ENCODE data around the gene EPHA7. TPM values are rescaled to one million over a fixed set of nuclear protein-coding genes. Genes with fewer than 3 reads are reported as not detected.

Gene EPHA7
- total RNA-seq, 1 experiment from 2014 or later = 9.5 TPM

DNA sequence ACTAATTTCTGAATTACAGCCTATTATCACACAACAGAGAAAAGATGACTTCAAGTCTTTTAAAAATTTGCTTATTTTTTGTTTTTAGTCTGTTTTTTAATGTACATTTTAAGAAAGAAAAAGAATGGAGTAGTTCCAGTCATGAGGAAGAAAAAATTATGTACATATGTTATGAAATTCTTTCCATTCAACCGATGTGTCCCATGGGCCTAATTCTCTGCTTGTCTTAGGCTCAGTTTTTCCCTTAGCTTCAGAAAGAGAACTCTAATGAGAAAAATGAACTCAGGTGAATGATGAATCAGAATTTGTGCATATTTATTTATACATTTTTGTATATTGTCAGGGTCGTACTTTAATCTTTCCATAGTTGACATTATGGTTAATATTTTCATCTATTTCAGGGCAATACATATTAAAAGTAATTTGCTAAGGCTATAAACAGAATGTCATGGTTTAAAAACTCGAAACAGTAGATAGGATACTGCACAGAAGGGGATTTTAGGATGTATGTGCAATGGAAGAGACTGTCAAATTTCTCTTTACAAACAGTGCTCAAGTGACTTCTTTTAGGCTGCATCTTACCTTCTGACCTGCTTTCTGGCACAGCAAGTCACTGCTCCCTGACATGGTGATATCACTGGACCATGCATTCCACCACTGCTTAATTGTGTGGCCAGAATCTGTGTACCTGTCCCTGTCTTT lies 153.1 kb downstream of the EPHA7 start:
- H3K4me3 Mint-ChIP-seq = no peak overlapping the region

More for the DNA sequence above, 153.1 kb downstream of the EPHA7 start:
- WGBS (ENCODE audit: extremely low coverage, insufficient read length, low lambda C conversion rate) = no CpG with 5 or more reads among the region's 3 CpGs
- no peak overlapping the region for H4K91ac ChIP-seq (ENCODE audit: insufficient read length, low read depth, low read length)
- no peaks in the 10 kb centered on the region for H3K27me3 ChIP-seq (ENCODE audit: insufficient read depth, low read length)
- H3K18ac ChIP-seq (ENCODE audit: insufficient read length, low read depth, low read length) = no peak overlapping the region
- no peak overlapping the region for H3K4ac ChIP-seq (ENCODE audit: low read depth, low read length)
- TF ChIP-seq, protein P1, sequence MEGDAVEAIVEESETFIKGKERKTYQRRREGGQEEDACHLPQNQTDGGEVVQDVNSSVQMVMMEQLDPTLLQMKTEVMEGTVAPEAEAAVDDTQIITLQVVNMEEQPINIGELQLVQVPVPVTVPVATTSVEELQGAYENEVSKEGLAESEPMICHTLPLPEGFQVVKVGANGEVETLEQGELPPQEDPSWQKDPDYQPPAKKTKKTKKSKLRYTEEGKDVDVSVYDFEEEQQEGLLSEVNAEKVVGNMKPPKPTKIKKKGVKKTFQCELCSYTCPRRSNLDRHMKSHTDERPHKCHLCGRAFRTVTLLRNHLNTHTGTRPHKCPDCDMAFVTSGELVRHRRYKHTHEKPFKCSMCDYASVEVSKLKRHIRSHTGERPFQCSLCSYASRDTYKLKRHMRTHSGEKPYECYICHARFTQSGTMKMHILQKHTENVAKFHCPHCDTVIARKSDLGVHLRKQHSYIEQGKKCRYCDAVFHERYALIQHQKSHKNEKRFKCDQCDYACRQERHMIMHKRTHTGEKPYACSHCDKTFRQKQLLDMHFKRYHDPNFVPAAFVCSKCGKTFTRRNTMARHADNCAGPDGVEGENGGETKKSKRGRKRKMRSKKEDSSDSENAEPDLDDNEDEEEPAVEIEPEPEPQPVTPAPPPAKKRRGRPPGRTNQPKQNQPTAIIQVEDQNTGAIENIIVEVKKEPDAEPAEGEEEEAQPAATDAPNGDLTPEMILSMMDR (conservative IDR thresholded peaks at IDR 0.05) = no peak
- Mint-ChIP-seq H3K9me3 (no peaks in the 10 kb centered on the region), H3K27me3 (ENCODE audit: low read depth) (no peaks in the 10 kb centered on the region), H3K27ac (no peak overlapping the region), H3K36me3 (ENCODE audit: insufficient read depth in 1 of 3, low read depth in 3 of 3) (no peaks in the 10 kb centered on the region), H3K4me1 (no peaks in the 10 kb centered on the region)
- H3K27ac ChIP-seq (ENCODE audit: insufficient read length, low read depth, low read length) = no peak overlapping the region
- no peak overlapping the region for H2AFZ ChIP-seq (ENCODE audit: low read length)
- no peak for DNase-seq
- no peaks in the 10 kb centered on the region for H4K20me1 ChIP-seq (ENCODE audit: control insufficient read depth, insufficient read depth, insufficient read length)
- H3K23me2 ChIP-seq (ENCODE audit: insufficient read length, low read depth, low read length, poor library complexity, severe bottlenecking) = no peaks in the 10 kb centered on the region
- no peak overlapping the region for H3K4me2 ChIP-seq (ENCODE audit: insufficient read depth, insufficient read length, low read length)
- H4K5ac ChIP-seq (ENCODE audit: insufficient read length, low read depth, low read length) = no peak overlapping the region
- H3K9ac ChIP-seq (ENCODE audit: extremely low read depth, insufficient read length, low read length) = no peak overlapping the region
- no peak overlapping the region for H3T11ph ChIP-seq (ENCODE audit: low read length)
- H3K56ac ChIP-seq (ENCODE audit: insufficient read length, low read depth, low read length) = no peak overlapping the region
- no peak overlapping the region for H2BK120ac ChIP-seq (ENCODE audit: low read depth, low read length, poor library complexity, severe bottlenecking)
- H2BK5ac ChIP-seq (ENCODE audit: insufficient read length, low read length) = no peak overlapping the region
- H2BK20ac ChIP-seq (ENCODE audit: low read depth, low read length, poor library complexity, severe bottlenecking) = no peak overlapping the region
- no peak overlapping the region for H3K23ac ChIP-seq (ENCODE audit: insufficient read length, low read depth, low read length)
- H2AK5ac ChIP-seq (ENCODE audit: insufficient read length, low read length) = no peak overlapping the region
- H3K79me1 ChIP-seq (ENCODE audit: insufficient read depth, low read depth, low read length, poor library complexity, severe bottlenecking) = no peaks in the 10 kb centered on the region
- no peaks in the 10 kb centered on the region for H3K79me2 ChIP-seq (ENCODE audit: insufficient read depth, low read length)
- H4K8ac ChIP-seq (replicated peaks; ENCODE audit: insufficient read length, low read depth, low read length) = no peak overlapping the region
- H3K9me3 ChIP-seq (ENCODE audit: control insufficient read depth, low read depth, low read length) = no peaks in the 10 kb centered on the region
- no peak overlapping the region for H3K14ac ChIP-seq (ENCODE audit: insufficient read depth, low read length)
- H3K4me1 ChIP-seq (ENCODE audit: insufficient read depth, low read length) = no peaks in the 10 kb centered on the region
- H2BK12ac ChIP-seq (ENCODE audit: insufficient read length, low read depth, low read length) = no peak overlapping the region
- no peak overlapping the region for H2BK15ac ChIP-seq (ENCODE audit: low read depth, low read length)

All from H9 (cell line).